ENCODE measurements around the gene CPSF4L. TPM values are rescaled to one million over a fixed set of nuclear protein-coding genes. Genes with fewer than 3 reads are reported as not detected.

Gene CPSF4L
- total and polyA plus RNA-seq, 2 of the 13 experiments (the other 11 are each of a cell fraction or from before 2014, with no cell fraction given), result 0.73 to 1.6 TPM

- TF ChIP-seq, protein P1, sequence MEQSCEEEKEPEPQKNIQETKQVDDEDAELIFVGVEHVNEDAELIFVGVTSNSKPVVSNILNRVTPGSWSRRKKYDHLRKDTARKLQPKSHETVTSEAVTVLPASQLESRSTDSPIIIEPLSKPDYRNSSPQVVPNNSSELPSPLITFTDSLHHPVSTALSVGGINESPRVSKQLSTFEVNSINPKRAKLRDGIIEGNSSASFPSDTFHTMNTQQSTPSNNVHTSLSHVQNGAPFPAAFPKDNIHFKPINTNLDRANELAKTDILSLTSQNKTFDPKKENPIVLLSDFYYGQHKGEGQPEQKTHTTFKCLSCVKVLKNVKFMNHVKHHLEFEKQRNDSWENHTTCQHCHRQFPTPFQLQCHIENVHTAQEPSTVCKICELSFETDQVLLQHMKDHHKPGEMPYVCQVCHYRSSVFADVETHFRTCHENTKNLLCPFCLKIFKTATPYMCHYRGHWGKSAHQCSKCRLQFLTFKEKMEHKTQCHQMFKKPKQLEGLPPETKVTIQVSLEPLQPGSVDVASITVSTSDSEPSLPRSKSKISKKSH (CRISPR knock-in tag; IDR thresholded peaks at IDR 0.05; ENCODE audit: borderline replicate concordance), result peak; percentile 77; the same call in 1 of the 2 replicates
- TF ChIP-seq NR2F1 (CRISPR knock-in tag; IDR thresholded peaks at IDR 0.05) (peak; percentile 98 to 99), MZF1 (CRISPR knock-in tag; IDR thresholded peaks at IDR 0.05; ENCODE audit: borderline replicate concordance) (peak; percentile 86; the same call in 1 of the 2 replicates), CBX2 (IDR thresholded peaks at IDR 0.05; ENCODE audit: low read depth, low read length) (no peak), CBX2 (CRISPR knock-in tag; IDR thresholded peaks at IDR 0.05; ENCODE audit: low read depth) (no peak), MAFG (CRISPR knock-in tag; IDR thresholded peaks at IDR 0.05) (no peak), PBX3 (CRISPR knock-in tag; IDR thresholded peaks at IDR 0.05; ENCODE audit: borderline replicate concordance) (no peak), SNRNP70 (IDR thresholded peaks at IDR 0.05; ENCODE audit: low read depth, low read length) (no peak), TERF1 (CRISPR knock-in tag; IDR thresholded peaks at IDR 0.05) (no peak), XBP1 (CRISPR knock-in tag; IDR thresholded peaks at IDR 0.05) (peak; percentile 97), KDM2A (CRISPR knock-in tag; IDR thresholded peaks at IDR 0.05; ENCODE audit: borderline replicate concordance, low read depth) (peak; percentile 84), ZFP37 (CRISPR knock-in tag; IDR thresholded peaks at IDR 0.05; ENCODE audit: borderline replicate concordance) (0 out of 2 replicates have a peak, but pooled peaks have one; percentile 65)
- TF ChIP-seq, protein P2, sequence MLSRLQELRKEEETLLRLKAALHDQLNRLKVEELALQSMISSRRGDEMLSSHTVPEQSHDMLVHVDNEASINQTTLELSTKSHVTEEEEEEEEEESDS (CRISPR knock-in tag; IDR thresholded peaks at IDR 0.05; ENCODE audit: borderline replicate concordance), result no peak
- TF ChIP-seq, protein P3, sequence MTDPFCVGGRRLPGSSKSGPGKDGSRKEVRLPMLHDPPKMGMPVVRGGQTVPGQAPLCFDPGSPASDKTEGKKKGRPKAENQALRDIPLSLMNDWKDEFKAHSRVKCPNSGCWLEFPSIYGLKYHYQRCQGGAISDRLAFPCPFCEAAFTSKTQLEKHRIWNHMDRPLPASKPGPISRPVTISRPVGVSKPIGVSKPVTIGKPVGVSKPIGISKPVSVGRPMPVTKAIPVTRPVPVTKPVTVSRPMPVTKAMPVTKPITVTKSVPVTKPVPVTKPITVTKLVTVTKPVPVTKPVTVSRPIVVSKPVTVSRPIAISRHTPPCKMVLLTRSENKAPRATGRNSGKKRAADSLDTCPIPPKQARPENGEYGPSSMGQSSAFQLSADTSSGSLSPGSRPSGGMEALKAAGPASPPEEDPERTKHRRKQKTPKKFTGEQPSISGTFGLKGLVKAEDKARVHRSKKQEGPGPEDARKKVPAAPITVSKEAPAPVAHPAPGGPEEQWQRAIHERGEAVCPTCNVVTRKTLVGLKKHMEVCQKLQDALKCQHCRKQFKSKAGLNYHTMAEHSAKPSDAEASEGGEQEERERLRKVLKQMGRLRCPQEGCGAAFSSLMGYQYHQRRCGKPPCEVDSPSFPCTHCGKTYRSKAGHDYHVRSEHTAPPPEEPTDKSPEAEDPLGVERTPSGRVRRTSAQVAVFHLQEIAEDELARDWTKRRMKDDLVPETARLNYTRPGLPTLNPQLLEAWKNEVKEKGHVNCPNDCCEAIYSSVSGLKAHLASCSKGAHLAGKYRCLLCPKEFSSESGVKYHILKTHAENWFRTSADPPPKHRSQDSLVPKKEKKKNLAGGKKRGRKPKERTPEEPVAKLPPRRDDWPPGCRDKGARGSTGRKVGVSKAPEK (CRISPR knock-in tag; IDR thresholded peaks at IDR 0.05; ENCODE audit: borderline replicate concordance), result peak; percentile 53; the same call in 1 of the 2 replicates
- TF ChIP-seq, protein P4, sequence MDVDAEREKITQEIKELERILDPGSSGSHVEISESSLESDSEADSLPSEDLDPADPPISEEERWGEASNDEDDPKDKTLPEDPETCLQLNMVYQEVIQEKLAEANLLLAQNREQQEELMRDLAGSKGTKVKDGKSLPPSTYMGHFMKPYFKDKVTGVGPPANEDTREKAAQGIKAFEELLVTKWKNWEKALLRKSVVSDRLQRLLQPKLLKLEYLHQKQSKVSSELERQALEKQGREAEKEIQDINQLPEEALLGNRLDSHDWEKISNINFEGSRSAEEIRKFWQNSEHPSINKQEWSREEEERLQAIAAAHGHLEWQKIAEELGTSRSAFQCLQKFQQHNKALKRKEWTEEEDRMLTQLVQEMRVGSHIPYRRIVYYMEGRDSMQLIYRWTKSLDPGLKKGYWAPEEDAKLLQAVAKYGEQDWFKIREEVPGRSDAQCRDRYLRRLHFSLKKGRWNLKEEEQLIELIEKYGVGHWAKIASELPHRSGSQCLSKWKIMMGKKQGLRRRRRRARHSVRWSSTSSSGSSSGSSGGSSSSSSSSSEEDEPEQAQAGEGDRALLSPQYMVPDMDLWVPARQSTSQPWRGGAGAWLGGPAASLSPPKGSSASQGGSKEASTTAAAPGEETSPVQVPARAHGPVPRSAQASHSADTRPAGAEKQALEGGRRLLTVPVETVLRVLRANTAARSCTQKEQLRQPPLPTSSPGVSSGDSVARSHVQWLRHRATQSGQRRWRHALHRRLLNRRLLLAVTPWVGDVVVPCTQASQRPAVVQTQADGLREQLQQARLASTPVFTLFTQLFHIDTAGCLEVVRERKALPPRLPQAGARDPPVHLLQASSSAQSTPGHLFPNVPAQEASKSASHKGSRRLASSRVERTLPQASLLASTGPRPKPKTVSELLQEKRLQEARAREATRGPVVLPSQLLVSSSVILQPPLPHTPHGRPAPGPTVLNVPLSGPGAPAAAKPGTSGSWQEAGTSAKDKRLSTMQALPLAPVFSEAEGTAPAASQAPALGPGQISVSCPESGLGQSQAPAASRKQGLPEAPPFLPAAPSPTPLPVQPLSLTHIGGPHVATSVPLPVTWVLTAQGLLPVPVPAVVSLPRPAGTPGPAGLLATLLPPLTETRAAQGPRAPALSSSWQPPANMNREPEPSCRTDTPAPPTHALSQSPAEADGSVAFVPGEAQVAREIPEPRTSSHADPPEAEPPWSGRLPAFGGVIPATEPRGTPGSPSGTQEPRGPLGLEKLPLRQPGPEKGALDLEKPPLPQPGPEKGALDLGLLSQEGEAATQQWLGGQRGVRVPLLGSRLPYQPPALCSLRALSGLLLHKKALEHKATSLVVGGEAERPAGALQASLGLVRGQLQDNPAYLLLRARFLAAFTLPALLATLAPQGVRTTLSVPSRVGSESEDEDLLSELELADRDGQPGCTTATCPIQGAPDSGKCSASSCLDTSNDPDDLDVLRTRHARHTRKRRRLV (CRISPR knock-in tag; IDR thresholded peaks at IDR 0.05), result no peak
Observed at GRCh38 chr17:73201215-73202069, 60.2 kb downstream of the CPSF4L start (continued).

Data from HepG2 (cell line).